H1 (cell line): ENCODE results near the gene WDR35. TPM values are rescaled to one million over a fixed set of nuclear protein-coding genes. Genes with fewer than 3 reads are reported as not detected.

Source experiments
- ASH2L ChIP-seq: fragments of 200-600, 300-600 bp; sonication (generic); IDR thresholded peaks from one replicate; pipeline ENCODE4 v1.7.1; 2017; ENCODE audit warnings: low read length
- CEBPB ChIP-seq: IDR thresholded peaks from 2 replicates; pipeline ENCODE4 v1.6.1; 2012; ENCODE audit warnings: low read depth, low read length
- HDAC6 ChIP-seq: IDR thresholded peaks from one replicate; pipeline ENCODE4 v1.7.1; 2012; ENCODE audit warnings: low read depth, mild to moderate bottlenecking, inconsistent platforms, low read length, moderate library complexity
- JUN ChIP-seq: IDR thresholded peaks from 2 replicates; pipeline ENCODE4 v1.6.1; 2011; ENCODE audit warnings: low read depth, mild to moderate bottlenecking, improper control_type of control experiment, low read length
- KDM1A ChIP-seq: fragments of 200-600, 300-600 bp; sonication (generic); IDR thresholded peaks from 2 replicates; pipeline ENCODE4 v1.7.1; 2016; ENCODE audit warnings: mild to moderate bottlenecking, low read length, borderline replicate concordance
- KDM5A ChIP-seq: fragments of 200-600 bp; IDR thresholded peaks from 2 replicates; pipeline ENCODE4 v1.7.1; 2012; ENCODE audit warnings: mild to moderate bottlenecking, low read length, inconsistent platforms, mixed read lengths
- RAD21 ChIP-seq, 2 experiments: IDR thresholded peaks in 1 of 2; conservative IDR thresholded peaks in 1 of 2; 2 replicates each; pipeline ENCODE4 v1.6.1; 2011; ENCODE audit warnings: low read depth in 2 of 2, low read length in 2 of 2, improper control_type of control experiment in 1 of 2, inconsistent platforms in 1 of 2, mild to moderate bottlenecking in 1 of 2, moderate library complexity in 1 of 2
- TBP ChIP-seq: IDR thresholded peaks from 2 replicates; pipeline ENCODE4 v1.6.1; 2011; ENCODE audit warnings: low read depth, low read length, improper control_type of control experiment
- polyA plus RNA-seq, 7 experiments: library from polyadenylated mRNA; depleted of rRNA in 3 of 7; stranded (reverse) in 5 of 7; unstranded in 2 of 7; fragments of >200 nt in 5 of 7; fragments of 200-250 nt in 2 of 7; gene quantifications; 1 replicate in 5 of 7; 2 replicates in 1 of 7; 4 replicates in 1 of 7; pipeline versions ENCODE4 v1.2.1 to v1.2.3, GENCODE V29; 2011 to 2013; ENCODE audit warnings: missing spikeins in 2 of 7, mixed read lengths in 2 of 7
- total RNA-seq: library from RNA; stranded (reverse); fragmentation: NEBNext Ultra II Directional; extraction: Animal tissue kit (Norgen Biotek cat#: 25700); gene quantifications from 2 replicates; pipeline ENCODE4 v1.2.1, GENCODE V29; 2021
- TF ChIP-seq, protein P1 (sequence below): IDR thresholded peaks from 2 replicates; pipeline ENCODE4 v1.6.1; 2012; ENCODE audit warnings: inconsistent platforms

Gene WDR35
- total and polyA plus RNA-seq, 2 of the 8 experiments (the other 6 are each of a cell fraction or from before 2014, with no cell fraction given), result 9.0 to 25.5 TPM

DNA sequence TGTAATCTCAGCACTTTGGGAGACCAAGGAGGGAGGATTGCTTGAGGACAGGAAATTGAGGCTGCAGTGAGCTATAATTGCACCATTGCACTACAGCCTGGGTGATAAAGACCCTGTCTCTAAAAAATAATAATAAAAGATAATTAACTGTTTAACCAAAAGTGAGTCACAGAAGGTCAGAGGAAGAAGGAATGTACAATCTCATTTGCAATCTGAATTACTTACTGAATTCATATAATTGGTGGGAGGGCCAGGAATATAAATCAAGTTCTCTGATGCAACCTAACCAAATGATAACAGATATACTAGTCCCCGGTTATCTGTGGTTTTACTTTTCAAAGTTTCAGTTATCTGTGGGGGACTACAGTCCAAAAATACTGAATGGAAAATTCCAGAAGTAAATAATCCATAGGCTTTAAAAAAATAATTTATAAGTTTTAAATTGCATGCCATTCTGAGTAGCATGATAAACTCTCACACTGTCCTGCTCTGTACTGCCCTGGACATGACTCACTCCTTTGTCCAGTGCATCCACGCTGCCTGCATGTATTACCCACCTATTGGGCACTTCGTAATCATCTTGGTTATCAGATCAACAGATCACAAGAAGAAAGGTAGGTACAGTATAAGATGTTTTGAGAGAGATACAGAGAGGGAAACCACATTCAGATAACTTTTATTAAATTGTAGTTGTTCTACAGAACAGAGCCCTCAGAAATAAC, 35.3 kb upstream of the WDR35 start (continued):
- TF ChIP-seq RAD21 (IDR thresholded peaks at IDR 0.05 in 1 of 2, conservative IDR thresholded peaks at IDR 0.05 in 1 of 2; ENCODE audit: low read depth in 2 of 2, low read length in 2 of 2) (no peak), JUN (no peak), CEBPB (no peak), KDM1A (no peak), TBP (no peak), KDM5A (no peak), HDAC6 (no peak), ASH2L (no peak)
- TF ChIP-seq, protein P1, sequence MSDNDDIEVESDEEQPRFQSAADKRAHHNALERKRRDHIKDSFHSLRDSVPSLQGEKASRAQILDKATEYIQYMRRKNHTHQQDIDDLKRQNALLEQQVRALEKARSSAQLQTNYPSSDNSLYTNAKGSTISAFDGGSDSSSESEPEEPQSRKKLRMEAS, result no peak
- TF ChIP-seq, all 59 proteins: peak for 0
